ENCODE data around the gene BABAM2. TPM values are rescaled to one million over a fixed set of nuclear protein-coding genes. Genes with fewer than 3 reads are reported as not detected.

The BABAM2 gene
- total and polyA plus RNA-seq, 7 experiments from 2014 or later, result 34.2 to 58.2 (median 44.2) TPM

GRCh38 chr2:28292491-28292890 is 402.0 kb downstream of the BABAM2 start:
- H3K36me3 Mint-ChIP-seq, result peaks cover 0 to 15% (median 8%) of the 10 kb centered on the region in 5 donors
- no peaks in the 10 kb centered on the region for H3K9me3 Mint-ChIP-seq
- H3K27me3 ChIP-seq (ENCODE audit: control insufficient read depth in 2 of 2, insufficient read depth in 2 of 2, low read length in 2 of 2), result no peaks in the 10 kb centered on the region
- H3K4me1 ChIP-seq (ENCODE audit: control insufficient read depth in 2 of 2, insufficient read depth in 2 of 2, low read length in 2 of 2), result no peaks in the 10 kb centered on the region
- no peaks in the 10 kb centered on the region for H3K27me3 Mint-ChIP-seq
- H3K4me3 Mint-ChIP-seq, result no peak overlapping the region
- no peaks in the 10 kb centered on the region for H3K36me3 ChIP-seq (ENCODE audit: control insufficient read depth in 2 of 3, insufficient read depth in 3 of 3, low read length in 3 of 3)
- DNase-seq, result no peak
- ATAC-seq, result no peak
- no peak overlapping the region for H3K27ac Mint-ChIP-seq
- no peak overlapping the region for H3K4me3 ChIP-seq (ENCODE audit: low read length)
- ChIA-PET POLR2A (no interaction called here), CTCF (no interaction called here)
- intact Hi-C loops (cut with micrococcal nuclease), result no loop called here
- no peaks in the 10 kb centered on the region for H3K9me3 ChIP-seq (ENCODE audit: control insufficient read depth in 2 of 3, low read length in 3 of 3)
- peaks cover 0 to 1% (median 0%) of the 10 kb centered on the region in 7 donors for H3K4me1 Mint-ChIP-seq
- H3K27ac ChIP-seq (ENCODE audit: low read depth, low read length), result no peak overlapping the region

- Histone ChIP-seq H3K9me3 (ENCODE audit: control insufficient read depth in 2 of 3, low read length in 3 of 3) (no peaks in the 10 kb centered on the region), H3K27me3 (ENCODE audit: control insufficient read depth in 2 of 2, insufficient read depth in 2 of 2, low read length in 2 of 2) (no peaks in the 10 kb centered on the region), H3K4me3 (ENCODE audit: low read length) (no peak overlapping the region), H3K27ac (ENCODE audit: low read depth, low read length) (no peak overlapping the region), H3K4me1 (ENCODE audit: control insufficient read depth in 2 of 2, insufficient read depth in 2 of 2, low read length in 2 of 2) (no peaks in the 10 kb centered on the region), H3K36me3 (ENCODE audit: control insufficient read depth in 2 of 3, insufficient read depth in 3 of 3, low read length in 3 of 3) (no peaks in the 10 kb centered on the region)
- POLR2A ChIA-PET, result no interaction called here
- H3K4me1 Mint-ChIP-seq, result no peaks in the 10 kb centered on the region
- H3K36me3 Mint-ChIP-seq, result peaks cover 0 to 21% (median 9%) of the 10 kb centered on the region in 5 donors
- no peak overlapping the region for H3K27ac Mint-ChIP-seq
- DNase-seq, result no peak
- CTCF ChIA-PET, result no interaction called here
- intact Hi-C loops (cut with micrococcal nuclease), result no loop called here
- no peak overlapping the region for H3K4me3 Mint-ChIP-seq
- no peaks in the 10 kb centered on the region for H3K27me3 Mint-ChIP-seq
- no peaks in the 10 kb centered on the region for H3K9me3 Mint-ChIP-seq
- ATAC-seq, result no peak
These were observed 402.9 kb downstream of the BABAM2 start for GRCh38 chr2:28293416-28293815.

GRCh38 chr2:28294451-28294850 is 403.9 kb downstream of the BABAM2 start:
- intact Hi-C loops (cut with micrococcal nuclease), result no loop called here
- no peak for DNase-seq
- Histone ChIP-seq H3K36me3 (ENCODE audit: control insufficient read depth in 2 of 3, insufficient read depth in 3 of 3, low read length in 3 of 3) (no peaks in the 10 kb centered on the region), H3K27me3 (ENCODE audit: control insufficient read depth in 2 of 2, insufficient read depth in 2 of 2, low read length in 2 of 2) (no peaks in the 10 kb centered on the region), H3K27ac (ENCODE audit: low read depth, low read length) (no peak overlapping the region), H3K4me3 (ENCODE audit: low read length) (no peak overlapping the region), H3K4me1 (ENCODE audit: control insufficient read depth in 2 of 2, insufficient read depth in 2 of 2, low read length in 2 of 2) (no peaks in the 10 kb centered on the region), H3K9me3 (ENCODE audit: control insufficient read depth in 2 of 3, low read length in 3 of 3) (no peaks in the 10 kb centered on the region)
- no peak overlapping the region for H3K27ac Mint-ChIP-seq
- no peak overlapping the region for H3K4me3 Mint-ChIP-seq
- H3K4me1 Mint-ChIP-seq, result no peaks in the 10 kb centered on the region
- H3K36me3 Mint-ChIP-seq, result peaks cover 0 to 23% (median 12%) of the 10 kb centered on the region in 5 donors
- ChIA-PET POLR2A (no interaction called here), CTCF (no interaction called here)
- no peaks in the 10 kb centered on the region for H3K9me3 Mint-ChIP-seq
- ATAC-seq, result no peak
- no peaks in the 10 kb centered on the region for H3K27me3 Mint-ChIP-seq

- no peak overlapping the region for H3K27ac Mint-ChIP-seq
- no peak overlapping the region for H3K4me3 Mint-ChIP-seq
- peaks cover 0 to 27% (median 17%) of the 10 kb centered on the region in 5 donors for H3K36me3 Mint-ChIP-seq
- H3K36me3 ChIP-seq (ENCODE audit: control insufficient read depth in 2 of 3, insufficient read depth in 3 of 3, low read length in 3 of 3), result no peaks in the 10 kb centered on the region
- H3K27me3 ChIP-seq (ENCODE audit: control insufficient read depth in 2 of 2, insufficient read depth in 2 of 2, low read length in 2 of 2), result no peaks in the 10 kb centered on the region
- POLR2A ChIA-PET, result no interaction called here
- peaks cover 0 to 3% (median 0%) of the 10 kb centered on the region in 7 donors for H3K4me1 Mint-ChIP-seq
- ATAC-seq, result no peak
- DNase-seq, result no peak
- H3K27ac ChIP-seq (ENCODE audit: low read depth, low read length), result no peak overlapping the region
- H3K4me1 ChIP-seq (ENCODE audit: control insufficient read depth in 2 of 2, insufficient read depth in 2 of 2, low read length in 2 of 2), result no peaks in the 10 kb centered on the region
- H3K4me3 ChIP-seq (ENCODE audit: low read length), result no peak overlapping the region
- intact Hi-C loops (cut with micrococcal nuclease), result no loop called here
- H3K9me3 ChIP-seq (ENCODE audit: control insufficient read depth in 2 of 3, low read length in 3 of 3), result no peaks in the 10 kb centered on the region
- H3K27me3 Mint-ChIP-seq, result no peaks in the 10 kb centered on the region
- no peaks in the 10 kb centered on the region for H3K9me3 Mint-ChIP-seq
- CTCF ChIA-PET, result no interaction called here
These were observed 405.7 kb downstream of the BABAM2 start for GRCh38 chr2:28296243-28296642.

GRCh38 chr2:28296904-28297303 is 406.4 kb downstream of the BABAM2 start:
- POLR2A ChIA-PET, result no interaction called here
- H3K36me3 ChIP-seq (ENCODE audit: control insufficient read depth in 2 of 3, insufficient read depth in 3 of 3, low read length in 3 of 3), result no peaks in the 10 kb centered on the region
- peaks cover 5 to 34% (median 18%) of the 10 kb centered on the region in 5 donors for H3K36me3 Mint-ChIP-seq
- ATAC-seq (no peak), DNase-seq (no peak)
- peaks cover 0 to 6% (median 0%) of the 10 kb centered on the region in 7 donors for H3K4me1 Mint-ChIP-seq
- H3K27me3 Mint-ChIP-seq, result no peaks in the 10 kb centered on the region
- no peak overlapping the region for H3K27ac ChIP-seq (ENCODE audit: low read depth, low read length)
- H3K4me1 ChIP-seq (ENCODE audit: control insufficient read depth in 2 of 2, insufficient read depth in 2 of 2, low read length in 2 of 2), result no peaks in the 10 kb centered on the region
- H3K9me3 ChIP-seq (ENCODE audit: control insufficient read depth in 2 of 3, low read length in 3 of 3), result no peaks in the 10 kb centered on the region
- no peak overlapping the region for H3K27ac Mint-ChIP-seq
- H3K4me3 Mint-ChIP-seq, result no peak overlapping the region
- intact Hi-C loops (cut with micrococcal nuclease), result no loop called here
- H3K9me3 Mint-ChIP-seq, result no peaks in the 10 kb centered on the region
- H3K27me3 ChIP-seq (ENCODE audit: control insufficient read depth in 2 of 2, insufficient read depth in 2 of 2, low read length in 2 of 2), result no peaks in the 10 kb centered on the region
- CTCF ChIA-PET, result no interaction called here
- H3K4me3 ChIP-seq (ENCODE audit: low read length), result no peak overlapping the region

GRCh38 chr2:28297531-28297930 is 407.0 kb downstream of the BABAM2 start:
- Histone ChIP-seq H3K4me1 (ENCODE audit: control insufficient read depth in 2 of 2, insufficient read depth in 2 of 2, low read length in 2 of 2) (no peaks in the 10 kb centered on the region), H3K27me3 (ENCODE audit: control insufficient read depth in 2 of 2, insufficient read depth in 2 of 2, low read length in 2 of 2) (no peaks in the 10 kb centered on the region), H3K27ac (ENCODE audit: low read depth, low read length) (no peak overlapping the region), H3K36me3 (ENCODE audit: control insufficient read depth in 2 of 3, insufficient read depth in 3 of 3, low read length in 3 of 3) (no peaks in the 10 kb centered on the region), H3K4me3 (ENCODE audit: low read length) (no peak overlapping the region), H3K9me3 (ENCODE audit: control insufficient read depth in 2 of 3, low read length in 3 of 3) (no peaks in the 10 kb centered on the region)
- H3K9me3 Mint-ChIP-seq, result no peaks in the 10 kb centered on the region
- DNase-seq (no peak), ATAC-seq (no peak)
- ChIA-PET POLR2A (no interaction called here), CTCF (no interaction called here)
- intact Hi-C loops (cut with micrococcal nuclease), result no loop called here
- H3K27me3 Mint-ChIP-seq, result no peaks in the 10 kb centered on the region
- H3K4me3 Mint-ChIP-seq, result no peak overlapping the region
- H3K27ac Mint-ChIP-seq, result peak overlapping the region in 2 of 9 donors; percentile 10 to 35
- H3K4me1 Mint-ChIP-seq, result peaks cover 0 to 6% (median 0%) of the 10 kb centered on the region in 7 donors
- H3K36me3 Mint-ChIP-seq, result peaks cover 5 to 37% (median 19%) of the 10 kb centered on the region in 5 donors

GRCh38 chr2:28298406-28298805 is 407.9 kb downstream of the BABAM2 start:
- Mint-ChIP-seq H3K27me3 (no peaks in the 10 kb centered on the region), H3K27ac (no peak overlapping the region), H3K4me3 (no peak overlapping the region), H3K9me3 (no peaks in the 10 kb centered on the region), H3K4me1 (peaks cover 0 to 6% (median 0%) of the 10 kb centered on the region in 7 donors), H3K36me3 (peaks cover 5 to 45% (median 28%) of the 10 kb centered on the region in 5 donors)
- DNase-seq, result no peak
- Histone ChIP-seq H3K9me3 (ENCODE audit: control insufficient read depth in 2 of 3, low read length in 3 of 3) (no peaks in the 10 kb centered on the region), H3K4me3 (ENCODE audit: low read length) (no peak overlapping the region), H3K4me1 (ENCODE audit: control insufficient read depth in 2 of 2, insufficient read depth in 2 of 2, low read length in 2 of 2) (no peaks in the 10 kb centered on the region), H3K36me3 (ENCODE audit: control insufficient read depth in 2 of 3, insufficient read depth in 3 of 3, low read length in 3 of 3) (no peaks in the 10 kb centered on the region), H3K27me3 (ENCODE audit: control insufficient read depth in 2 of 2, insufficient read depth in 2 of 2, low read length in 2 of 2) (no peaks in the 10 kb centered on the region), H3K27ac (ENCODE audit: low read depth, low read length) (no peak overlapping the region)
- intact Hi-C loops (cut with micrococcal nuclease), result no loop called here
- ChIA-PET POLR2A (no interaction called here), CTCF (interaction anchor here (0.8 kb wide), 1 partner anchor 25 kb away, joined by 4 read pairs; no protein-coding TSS in a partner anchor)
- no peak for ATAC-seq
